Right lobe of liver (tissue), 6 donors: Measurements from ENCODE around the gene ULBP2. TPM values are rescaled to one million over a fixed set of nuclear protein-coding genes. Genes with fewer than 3 reads are reported as not detected.
"Not testable (repeated sequence)": the region's sequence is repeated elsewhere in the genome, so short reads cannot be mapped to it uniquely, and the experiment has no call there.

ENCODE experiments used
- ATAC-seq, 4 donors: fragments of 200-7000 bp; cut with Tn5 transposase; one replicate each; pipeline ENCODE4 v1.9.1; 2020; ENCODE audit warnings: mild to moderate bottlenecking in 4 of 4, moderate library complexity in 4 of 4
- DNase-seq, 3 donors: peaks; one replicate each; pipeline ENCODE4 v3.0.0-alpha.2; 2020
- H3K27ac ChIP-seq, 3 donors: fragments of 200-600 bp; one replicate each; pipeline ENCODE4 v1.8.0; 2022
- H3K27me3 ChIP-seq, 2 donors: fragments of 200-600 bp; one replicate each; pipeline ENCODE4 v1.8.0; 2022
- H3K36me3 ChIP-seq, 4 donors: fragments of 200-600 bp; sonication (generic) in 1 of 4; one replicate each; pipeline versions ENCODE4 v1.5.1 to v1.8.0; 2017 to 2022; ENCODE audit warnings: control low read depth in 1 of 4
- H3K4me1 ChIP-seq, 4 donors: fragments of 200-600 bp; sonication (generic) in 1 of 4; one replicate each; pipeline versions ENCODE4 v1.5.1 to v1.8.0; 2017 to 2022; ENCODE audit warnings: control low read depth in 1 of 4
- H3K4me3 ChIP-seq, 3 donors: fragments of 200-600 bp; one replicate each; pipeline ENCODE4 v1.8.0; 2022
- H3K9me3 ChIP-seq, 4 donors: fragments of 200-600 bp; sonication (generic) in 1 of 4; one replicate each; pipeline versions ENCODE4 v1.5.1 to v1.8.0; 2017 to 2022; ENCODE audit warnings: control low read depth in 1 of 4
- CTCF ChIP-seq, 4 donors: fragments of 200-600 bp in 3 of 4; fragments of 450-650 bp in 1 of 4; IDR thresholded peaks; one replicate each; pipeline versions ENCODE4 v1.5.1 to v1.8.0; 2016 to 2022; ENCODE audit warnings: antibody characterized with exemption in 4 of 4, mild to moderate bottlenecking in 2 of 4
- POLR2A ChIP-seq: fragments of 450-650 bp; IDR thresholded peaks from one replicate; pipeline ENCODE4 v1.6.1; 2017; ENCODE audit warnings: antibody characterized with exemption, mild to moderate bottlenecking
- WGBS: methylation state at CpG from one replicate; pipeline ENCODE4 v1.1.6; 2018; ENCODE audit warnings: low coverage, low lambda C conversion rate; ENCODE audit not compliant: insufficient coverage; ENCODE audit errors: missing lambda C conversion rate; 5-methylcytosine and 5-hydroxymethylcytosine counted together
- intact Hi-C, 2 donors: fragments of 100-400 bp; cut with DNase I; formaldehyde crosslinking; loops; one replicate each; pipeline versions ENCODE4 v1.11.2 to v1.14.1; 2022
- total RNA-seq, 6 experiments: library from RNA; depleted of rRNA in 2 of 6; stranded (reverse); fragments of >200 nt in 2 of 6; fragmentation: NEBNext Ultra II Directional in 3 of 6; extraction: Animal tissue kit (Norgen Biotek cat#: 25700) in 3 of 6; gene quantifications; one replicate each; pipeline versions ENCODE4 v1.1.0 to v1.2.4, GENCODE V29; 2016 to 2023
- donor health status: DM: no; HTN: yes; CAD: no.
- donor health status: DM: no; HTN: no; CAD: no.
- donor health status: DM: no; HTN: no; CAD: no.
- donor health status: DM: no; HTN: yes; CAD: no.
- donor health status: DM: no; HTN: yes; CAD: no.

Gene ULBP2
- total RNA-seq, 6 experiments from 2014 or later: 0.20 to 1.1 (median 0.26) TPM

GRCh38 chr6:149907317-149907716 lies 34.5 kb upstream of the ULBP2 start:
- no peak for ATAC-seq
- no peaks in the 10 kb centered on the region for H3K36me3 ChIP-seq
- H3K9me3 ChIP-seq: no peaks in the 10 kb centered on the region
- intact Hi-C loops: no loop called here
- no peak overlapping the region for H3K4me3 ChIP-seq
- H3K4me1 ChIP-seq: no peaks in the 10 kb centered on the region
- peak in 1 of 3 donors; percentile 24 for DNase-seq
- H3K27me3 ChIP-seq: no peaks in the 10 kb centered on the region
- no CpG with 5 or more reads among the region's 2 CpGs for WGBS
- H3K27ac ChIP-seq: no peak overlapping the region
- TF ChIP-seq POLR2A (no peak), CTCF (IDR thresholded peaks at IDR 0.05) (no peak)

GRCh38 chr6:149908480-149908879 lies 33.3 kb upstream of the ULBP2 start:
- H3K36me3 ChIP-seq, ATAC-seq, H3K4me1 ChIP-seq, DNase-seq, intact Hi-C loops, H3K9me3 ChIP-seq, H3K4me3 ChIP-seq, H3K27ac ChIP-seq, H3K27me3 ChIP-seq: not testable (repeated sequence)
- 50% methylated on average over 1 of the region's 4 CpGs for WGBS

- WGBS: 83% methylated on average over 1 of the region's 9 CpGs
- H3K27ac ChIP-seq: no peak overlapping the region
- TF ChIP-seq CTCF (IDR thresholded peaks at IDR 0.05) (no peak), POLR2A (no peak)
- no peak overlapping the region for H3K4me3 ChIP-seq
- intact Hi-C loops: no loop called here
- H3K4me1 ChIP-seq: no peaks in the 10 kb centered on the region
- no peak for ATAC-seq
- no peaks in the 10 kb centered on the region for H3K27me3 ChIP-seq
- H3K36me3 ChIP-seq: no peaks in the 10 kb centered on the region
- H3K9me3 ChIP-seq: no peaks in the 10 kb centered on the region
- peak in 1 of 3 donors; percentile 22 for DNase-seq
These were observed 31.9 kb upstream of the ULBP2 start for GRCh38 chr6:149909701-149910470.

GRCh38 chr6:149910721-149911151 lies 31.1 kb upstream of the ULBP2 start:
- no peaks in the 10 kb centered on the region for H3K27me3 ChIP-seq
- H3K27ac ChIP-seq: no peak overlapping the region
- DNase-seq: peak in 1 of 3 donors; percentile 30
- TF ChIP-seq POLR2A (no peak), CTCF (IDR thresholded peaks at IDR 0.05) (no peak)
- no peaks in the 10 kb centered on the region for H3K4me1 ChIP-seq
- WGBS: 91% methylated on average over 7 of the region's 23 CpGs
- H3K36me3 ChIP-seq: no peaks in the 10 kb centered on the region
- H3K4me3 ChIP-seq: no peak overlapping the region
- intact Hi-C loops: no loop called here
- ATAC-seq: no peak
- H3K9me3 ChIP-seq: no peaks in the 10 kb centered on the region

GRCh38 chr6:149912680-149913079 lies 29.1 kb upstream of the ULBP2 start:
- H3K9me3 ChIP-seq, H3K4me3 ChIP-seq, H3K4me1 ChIP-seq, H3K27ac ChIP-seq, H3K27me3 ChIP-seq, H3K36me3 ChIP-seq, intact Hi-C loops: not testable (repeated sequence)
- DNase-seq (peak in 1 of 3 donors; percentile 4), ATAC-seq (peak in 1 of 4 donors; percentile 18)
- WGBS: no CpG with 5 or more reads among the region's 3 CpGs
